ENCODE measurements around the gene RTN4RL1.

GRCh38 chr17:2027528-2028233 lies 2.5 kb upstream of the RTN4RL1 start:
- no peak for TF ChIP-seq CTCF (IDR thresholded peaks at IDR 0.05 in 8 of 11, conservative IDR thresholded peaks at IDR 0.05 in 3 of 11)
- no peak for TF ChIP-seq POLR2A (IDR thresholded peaks at IDR 0.05)

All from spleen (tissue), 7 donors.